ENCODE measurements around the gene KRTAP10-12.
"Not testable (repeated sequence)": the region's sequence is repeated elsewhere in the genome, so short reads cannot be mapped to it uniquely, and the experiment has no call there.

Gene KRTAP10-12, protein sequence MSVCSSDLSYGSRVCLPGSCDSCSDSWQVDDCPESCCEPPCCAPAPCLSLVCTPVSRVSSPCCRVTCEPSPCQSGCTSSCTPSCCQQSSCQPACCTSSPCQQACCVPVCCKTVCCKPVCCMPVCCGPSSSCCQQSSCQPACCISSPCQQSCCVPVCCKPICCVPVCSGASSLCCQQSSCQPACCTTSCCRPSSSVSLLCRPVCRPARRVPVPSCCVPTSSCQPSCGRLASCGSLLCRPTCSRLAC

DNA sequence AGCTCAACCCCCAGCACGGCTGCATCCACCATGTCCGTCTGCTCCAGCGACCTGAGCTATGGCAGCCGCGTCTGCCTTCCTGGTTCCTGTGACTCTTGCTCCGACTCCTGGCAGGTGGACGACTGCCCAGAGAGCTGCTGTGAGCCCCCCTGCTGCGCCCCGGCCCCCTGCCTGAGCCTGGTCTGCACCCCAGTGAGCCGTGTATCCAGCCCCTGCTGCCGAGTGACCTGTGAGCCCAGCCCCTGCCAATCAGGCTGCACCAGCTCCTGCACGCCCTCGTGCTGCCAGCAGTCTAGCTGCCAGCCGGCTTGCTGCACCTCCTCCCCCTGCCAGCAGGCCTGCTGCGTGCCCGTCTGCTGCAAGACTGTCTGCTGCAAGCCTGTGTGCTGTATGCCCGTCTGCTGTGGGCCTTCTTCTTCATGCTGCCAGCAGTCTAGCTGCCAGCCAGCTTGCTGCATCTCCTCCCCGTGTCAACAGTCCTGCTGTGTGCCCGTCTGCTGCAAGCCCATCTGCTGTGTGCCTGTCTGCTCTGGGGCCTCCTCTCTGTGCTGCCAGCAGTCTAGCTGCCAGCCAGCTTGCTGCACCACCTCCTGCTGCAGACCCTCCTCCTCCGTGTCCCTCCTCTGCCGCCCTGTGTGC lies at the start of gene KRTAP10-12:
Gene KRTAP10-12, plus strand, starts transcription at position 1 of the 639 bp plus-strand sequence. Its CDS starts 30 bp downstream, at position 31.
- not testable (repeated sequence) for H3K27ac Mint-ChIP-seq; H3K4me3 Mint-ChIP-seq; H3K4me1 Mint-ChIP-seq (ENCODE audit: low read depth); H3K36me3 Mint-ChIP-seq (ENCODE audit: low read depth)
- peaks cover 70% of the 10 kb centered on the region for H3K27me3 Mint-ChIP-seq (ENCODE audit: low read depth)
- H3K9me3 Mint-ChIP-seq: peaks cover 17% of the 10 kb centered on the region

DNA sequence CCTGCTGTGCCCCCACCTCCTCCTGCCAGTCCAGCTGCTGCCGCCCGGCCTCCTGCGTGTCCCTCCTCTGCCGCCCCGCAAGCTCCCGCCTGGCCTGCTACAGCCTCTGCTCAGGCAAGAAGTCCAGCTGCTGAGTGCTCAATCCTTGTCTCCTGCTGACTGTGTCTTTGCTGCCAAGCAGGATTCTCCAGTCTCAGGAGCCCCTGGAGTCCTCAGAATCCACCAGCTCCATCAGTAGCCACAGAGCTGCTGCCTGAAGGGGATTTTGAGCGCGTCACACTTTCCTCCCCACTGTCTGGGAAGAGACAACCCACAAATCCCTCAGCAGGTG lies 49.8 kb upstream of the KRTAP10-12 start:
- peaks cover 9% of the 10 kb centered on the region for H3K4me1 Mint-ChIP-seq (ENCODE audit: low read depth)
- no peak overlapping the region for H3K4me3 Mint-ChIP-seq
- no peak overlapping the region for H3K27ac Mint-ChIP-seq

DNA sequence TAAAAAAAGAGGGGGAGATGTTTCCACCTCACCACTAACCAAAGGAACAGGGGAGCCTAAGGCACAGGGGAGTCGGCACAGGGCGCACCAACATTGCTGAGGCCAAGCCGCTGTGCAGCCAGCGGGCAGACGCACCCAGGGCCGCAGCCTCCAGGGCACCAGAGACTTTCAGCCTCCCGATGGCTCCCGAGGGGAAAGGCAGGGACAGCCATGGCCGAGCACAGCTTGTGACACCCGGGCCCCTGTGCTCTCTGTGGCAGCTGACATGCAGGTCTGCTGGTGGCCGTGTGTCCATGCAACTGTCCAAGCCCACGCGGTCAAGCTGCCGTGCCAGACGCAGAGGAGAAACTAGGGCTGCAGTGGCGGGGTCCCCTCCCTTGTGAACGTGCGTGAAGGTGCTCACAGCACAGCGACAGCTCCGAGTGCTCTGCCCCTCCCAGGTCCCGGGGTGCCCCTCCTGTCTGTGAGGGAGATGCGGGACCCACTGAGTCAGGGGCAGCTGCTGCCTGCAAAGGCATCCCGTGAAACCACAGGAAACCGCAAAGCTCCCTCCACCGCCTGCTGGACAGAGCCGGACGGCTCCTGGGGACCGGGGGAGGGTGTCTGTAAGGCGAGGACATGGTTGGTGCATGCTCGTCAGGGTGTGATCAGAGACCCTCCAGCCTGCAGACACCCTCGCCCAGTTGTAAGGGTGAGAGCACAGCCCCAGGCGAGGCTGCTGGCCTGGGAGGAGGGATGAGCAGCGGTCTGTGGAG lies 48.2 kb upstream of the KRTAP10-12 start:
- H3K9me3 Mint-ChIP-seq: peaks cover 25% of the 10 kb centered on the region
- H3K4me1 Mint-ChIP-seq (ENCODE audit: low read depth): peaks cover 9% of the 10 kb centered on the region
- peaks cover 6% of the 10 kb centered on the region for H3K27me3 Mint-ChIP-seq (ENCODE audit: low read depth)
- no peak overlapping the region for H3K4me3 Mint-ChIP-seq
- peaks cover 17% of the 10 kb centered on the region for H3K36me3 Mint-ChIP-seq (ENCODE audit: low read depth)
- H3K27ac Mint-ChIP-seq: no peak overlapping the region

More for the DNA sequence above, 49.8 kb upstream of the KRTAP10-12 start:
- Mint-ChIP-seq H3K36me3 (ENCODE audit: low read depth) (peaks cover 16% of the 10 kb centered on the region), H3K9me3 (peaks cover 32% of the 10 kb centered on the region), H3K27me3 (ENCODE audit: low read depth) (peaks cover 6% of the 10 kb centered on the region)

DNA sequence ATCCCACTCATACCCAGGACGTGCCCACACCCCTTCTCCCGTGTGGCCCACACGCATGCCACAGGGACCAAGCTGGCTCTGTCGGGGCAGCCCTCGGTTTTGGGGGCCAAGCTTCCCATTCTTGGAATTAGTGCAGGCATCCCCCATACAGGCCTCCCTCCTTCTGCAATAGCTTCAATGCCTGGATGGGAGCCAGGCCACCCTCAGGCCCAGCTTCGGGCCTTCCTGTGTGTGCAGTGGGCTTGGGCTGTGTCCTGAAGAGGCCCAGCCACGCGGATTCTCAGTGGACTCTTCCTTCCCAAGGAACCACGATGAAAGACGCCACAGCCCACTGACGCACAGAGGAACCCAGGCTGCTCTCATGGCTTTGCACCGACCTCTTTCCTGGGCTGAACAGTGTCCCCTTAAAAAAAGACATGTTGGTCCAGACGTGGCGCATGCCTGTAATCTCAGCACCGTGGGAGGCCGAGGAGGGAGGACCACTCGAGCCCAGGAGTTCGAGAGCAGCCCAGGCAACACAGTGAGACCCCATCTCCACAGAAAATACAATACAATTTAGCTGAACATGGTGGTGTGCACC lies 47.4 kb upstream of the KRTAP10-12 start:
- Mint-ChIP-seq H3K27ac (no peak overlapping the region), H3K36me3 (ENCODE audit: low read depth) (peaks cover 18% of the 10 kb centered on the region), H3K9me3 (peaks cover 21% of the 10 kb centered on the region), H3K27me3 (ENCODE audit: low read depth) (peaks cover 5% of the 10 kb centered on the region), H3K4me1 (ENCODE audit: low read depth) (peaks cover 16% of the 10 kb centered on the region), H3K4me3 (no peak overlapping the region)

DNA sequence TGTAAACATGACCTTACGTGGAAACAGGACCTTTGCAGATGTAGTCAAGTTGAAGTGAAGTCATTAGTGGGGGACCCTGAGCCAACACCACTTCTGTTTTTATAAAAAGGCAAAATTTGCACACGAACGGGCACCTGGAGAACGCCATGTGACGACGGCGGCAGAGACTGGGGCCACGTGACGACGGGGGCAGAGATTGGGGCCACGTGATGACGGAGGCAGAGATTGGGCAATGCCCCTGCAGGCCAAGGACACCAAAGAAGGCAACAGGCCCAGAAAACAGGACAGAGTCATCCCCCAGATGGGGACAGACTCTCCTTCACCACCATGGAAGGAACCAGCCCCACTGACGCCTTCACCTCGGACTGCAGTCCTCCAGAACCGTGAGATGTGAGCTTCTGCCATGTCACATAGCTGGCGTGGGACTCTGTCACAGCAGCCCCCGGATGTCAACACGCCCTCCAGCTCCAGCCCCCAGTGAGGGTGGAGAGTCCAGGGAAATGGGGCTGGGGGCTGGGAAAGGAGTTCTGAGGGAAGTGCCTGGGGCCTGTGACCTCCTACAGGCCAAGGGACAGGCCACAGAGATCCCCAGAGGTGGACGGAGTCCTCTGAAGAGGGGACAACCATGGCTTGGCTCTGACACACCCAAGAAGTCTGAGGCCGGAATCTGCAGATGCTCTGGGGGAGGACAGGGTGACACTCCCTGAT lies 46.6 kb upstream of the KRTAP10-12 start:
- peaks cover 18% of the 10 kb centered on the region for H3K4me1 Mint-ChIP-seq (ENCODE audit: low read depth)
- peaks cover 20% of the 10 kb centered on the region for H3K9me3 Mint-ChIP-seq
- peaks cover 19% of the 10 kb centered on the region for H3K36me3 Mint-ChIP-seq (ENCODE audit: low read depth)
- no peaks in the 10 kb centered on the region for H3K27me3 Mint-ChIP-seq (ENCODE audit: low read depth)
- H3K4me3 Mint-ChIP-seq: no peak overlapping the region
- no peak overlapping the region for H3K27ac Mint-ChIP-seq

DNA sequence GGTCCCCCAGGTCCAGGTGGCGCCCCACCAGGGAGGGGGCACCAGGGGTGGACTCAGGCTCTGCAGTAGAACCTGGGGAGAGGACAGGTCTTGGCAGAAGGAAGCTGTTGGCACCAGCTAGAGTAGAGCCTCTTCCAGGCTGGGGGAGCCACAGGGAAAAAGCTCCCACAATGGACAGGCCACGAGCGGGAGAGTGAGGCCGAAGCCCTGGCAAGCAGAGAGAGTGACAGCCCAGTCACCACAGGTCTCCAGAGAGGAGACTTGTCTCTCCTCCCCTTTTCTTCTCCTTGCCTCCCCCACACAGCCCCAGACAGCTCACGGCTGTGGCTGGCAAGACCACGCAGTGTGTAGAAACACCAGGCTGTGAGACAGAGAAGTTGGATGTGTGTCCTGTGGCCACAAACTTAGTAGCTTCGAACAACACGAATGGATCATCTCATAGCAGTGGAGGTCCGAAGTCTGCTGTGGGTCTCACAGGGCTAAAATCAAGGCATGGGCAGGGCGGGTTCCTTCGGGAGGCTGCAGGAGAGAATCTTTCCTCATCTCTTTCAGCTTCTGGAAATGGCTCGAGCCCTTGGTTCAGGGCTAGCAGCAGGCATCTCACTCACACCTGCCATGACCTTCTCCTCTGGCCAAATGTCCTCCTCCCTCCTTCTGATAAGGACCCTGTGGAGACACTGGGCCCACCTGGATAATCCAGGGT lies 45.8 kb upstream of the KRTAP10-12 start:
- peaks cover 22% of the 10 kb centered on the region for H3K4me1 Mint-ChIP-seq (ENCODE audit: low read depth)

DNA sequence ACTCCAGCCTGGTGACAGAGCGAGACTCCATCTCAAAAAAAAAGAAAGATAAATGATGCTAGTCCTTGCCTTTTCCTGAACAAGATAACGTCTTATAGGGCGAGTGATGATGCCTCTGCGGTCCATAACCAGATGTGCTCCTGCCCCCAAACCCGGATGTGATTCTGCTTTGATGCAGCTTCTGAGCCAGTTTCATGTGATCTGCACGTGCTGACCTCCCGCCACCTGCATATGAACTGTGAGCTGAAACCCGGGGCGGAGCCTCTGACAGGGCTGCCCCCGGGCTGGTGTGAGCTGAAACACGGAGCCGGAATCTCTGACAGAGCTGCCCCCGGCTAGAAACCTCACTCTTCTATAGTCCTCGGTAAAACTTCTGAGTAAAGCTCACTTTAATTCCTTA lies 43.8 kb upstream of the KRTAP10-12 start:
- Mint-ChIP-seq H3K4me1 (ENCODE audit: low read depth) (peaks cover 38% of the 10 kb centered on the region), H3K4me3 (no peak overlapping the region), H3K36me3 (ENCODE audit: low read depth) (peaks cover 40% of the 10 kb centered on the region), H3K27ac (no peak overlapping the region), H3K9me3 (peaks cover 42% of the 10 kb centered on the region), H3K27me3 (ENCODE audit: low read depth) (no peaks in the 10 kb centered on the region)

More for the DNA sequence above, 45.8 kb upstream of the KRTAP10-12 start:
- Mint-ChIP-seq H3K27ac (no peak overlapping the region), H3K4me3 (no peak overlapping the region), H3K36me3 (ENCODE audit: low read depth) (peaks cover 26% of the 10 kb centered on the region), H3K9me3 (peaks cover 24% of the 10 kb centered on the region), H3K27me3 (ENCODE audit: low read depth) (no peaks in the 10 kb centered on the region)

DNA sequence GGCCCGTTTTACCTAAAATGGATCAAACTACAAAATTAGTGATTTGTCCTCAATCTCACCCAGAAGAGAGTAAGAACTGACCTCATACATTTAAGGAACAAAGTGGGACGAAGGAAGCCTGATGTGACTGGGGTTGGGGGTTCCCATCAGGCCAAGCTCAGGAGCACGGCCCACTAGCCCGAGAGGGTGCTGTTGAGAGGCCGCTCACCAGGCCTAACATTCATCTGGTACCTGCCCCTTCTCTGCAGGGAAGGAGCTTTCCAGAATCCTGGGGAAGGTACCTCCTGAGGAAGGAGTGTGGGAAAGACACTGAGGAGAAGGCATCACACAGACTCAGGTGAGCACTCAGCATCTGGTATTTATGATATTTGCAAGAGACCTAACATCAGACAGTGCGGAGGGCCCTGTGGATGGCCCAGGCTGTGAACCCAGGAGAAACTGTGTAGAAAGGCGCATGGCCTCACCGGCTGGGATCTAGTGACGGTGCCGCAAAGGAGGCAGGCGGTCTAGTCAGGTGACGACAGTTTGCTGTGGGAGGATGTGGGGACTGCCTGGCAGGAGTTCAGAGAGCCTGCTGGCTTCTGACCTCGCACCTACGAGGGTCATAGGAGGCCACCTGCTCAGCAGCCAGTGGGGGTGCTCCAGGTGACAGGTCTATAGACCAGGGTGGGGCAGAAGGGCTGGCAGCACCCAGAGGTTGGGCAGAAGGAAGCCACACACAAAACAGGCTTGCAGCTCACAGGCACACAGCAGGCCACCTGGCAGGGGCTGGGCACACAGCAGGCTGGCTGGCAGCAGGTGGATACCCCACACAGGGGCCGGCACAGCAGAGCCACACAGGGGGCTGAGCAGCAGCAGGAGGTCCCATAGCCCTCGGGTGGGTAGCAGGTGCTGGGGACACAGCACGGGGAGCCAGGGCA lies 43.1 kb upstream of the KRTAP10-12 start:
- peaks cover 46% of the 10 kb centered on the region for H3K4me1 Mint-ChIP-seq (ENCODE audit: low read depth)
- no peak overlapping the region for H3K4me3 Mint-ChIP-seq
- peaks cover 50% of the 10 kb centered on the region for H3K9me3 Mint-ChIP-seq
- H3K36me3 Mint-ChIP-seq (ENCODE audit: low read depth): peaks cover 48% of the 10 kb centered on the region
- H3K27ac Mint-ChIP-seq: peak overlapping the region; percentile 64
- H3K27me3 Mint-ChIP-seq (ENCODE audit: low read depth): no peaks in the 10 kb centered on the region

DNA sequence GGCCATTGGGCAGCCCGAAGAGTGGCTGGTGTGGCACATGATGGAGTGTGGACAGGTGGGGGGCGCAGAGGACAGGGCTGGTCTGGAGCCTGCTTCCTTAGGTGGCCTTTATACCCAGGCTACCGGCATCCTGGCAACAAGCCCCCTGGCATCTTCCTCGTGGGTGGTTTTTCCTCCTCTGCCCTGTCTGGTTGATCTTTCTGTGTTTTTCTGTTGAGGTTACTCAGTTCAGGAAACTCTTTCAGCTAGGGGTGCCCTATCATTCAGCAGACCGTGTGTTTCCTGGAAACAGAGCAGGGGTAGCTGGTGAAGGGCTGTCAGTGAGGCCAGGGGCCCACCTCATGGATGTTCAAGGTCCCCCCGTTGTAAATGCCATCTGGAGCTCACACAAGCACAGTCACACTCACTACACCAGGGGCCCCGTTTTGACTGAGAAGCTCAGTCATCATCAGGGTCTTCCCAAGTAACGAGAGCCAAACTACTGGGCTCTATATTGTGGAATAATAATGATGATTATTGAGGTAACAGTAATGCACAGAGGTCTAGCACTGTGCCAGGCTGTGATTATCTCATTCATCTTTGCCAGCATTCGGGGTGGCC lies 42.3 kb upstream of the KRTAP10-12 start, which contains the start of gene KRTAP12-4:
Gene KRTAP12-4, minus strand, starts transcription at position 84 of the 600 bp plus-strand sequence. Its CDS starts 45 bp downstream, at position 39.
- Mint-ChIP-seq H3K9me3 (peaks cover 57% of the 10 kb centered on the region), H3K4me3 (no peak within 1 kb of the TSS), H3K27ac (peak within 1 kb of the TSS; percentile 75), H3K4me1 (ENCODE audit: low read depth) (peaks cover 53% of the 10 kb centered on the region), H3K27me3 (ENCODE audit: low read depth) (peaks cover under 1% of the 10 kb centered on the region), H3K36me3 (ENCODE audit: low read depth) (peaks cover 56% of the 10 kb centered on the region)

DNA sequence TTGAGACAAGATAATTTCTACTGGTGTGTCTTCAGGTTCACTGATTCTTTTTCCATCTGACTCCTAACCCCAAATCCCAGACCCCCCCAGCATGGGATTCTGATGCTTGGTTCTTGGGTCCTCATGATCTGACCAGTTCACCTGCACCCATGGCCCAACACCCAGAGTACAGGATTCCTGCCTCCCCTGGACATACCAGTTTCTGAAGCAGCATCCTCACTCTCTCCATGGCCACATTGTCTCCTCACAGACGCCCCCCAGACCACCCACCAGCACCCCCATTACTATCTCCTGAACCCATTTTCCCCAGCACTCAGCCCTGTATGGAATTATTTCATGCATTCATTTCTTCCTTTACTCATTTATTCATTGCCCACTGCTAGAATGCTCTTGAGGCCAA lies 40.1 kb upstream of the KRTAP10-12 start:
- Mint-ChIP-seq H3K36me3 (ENCODE audit: low read depth) (peaks cover 63% of the 10 kb centered on the region), H3K4me1 (ENCODE audit: low read depth) (peaks cover 59% of the 10 kb centered on the region), H3K9me3 (peaks cover 70% of the 10 kb centered on the region), H3K27me3 (ENCODE audit: low read depth) (peaks cover 14% of the 10 kb centered on the region), H3K4me3 (peak overlapping the region; percentile 71), H3K27ac (peak overlapping the region; percentile 99)

DNA sequence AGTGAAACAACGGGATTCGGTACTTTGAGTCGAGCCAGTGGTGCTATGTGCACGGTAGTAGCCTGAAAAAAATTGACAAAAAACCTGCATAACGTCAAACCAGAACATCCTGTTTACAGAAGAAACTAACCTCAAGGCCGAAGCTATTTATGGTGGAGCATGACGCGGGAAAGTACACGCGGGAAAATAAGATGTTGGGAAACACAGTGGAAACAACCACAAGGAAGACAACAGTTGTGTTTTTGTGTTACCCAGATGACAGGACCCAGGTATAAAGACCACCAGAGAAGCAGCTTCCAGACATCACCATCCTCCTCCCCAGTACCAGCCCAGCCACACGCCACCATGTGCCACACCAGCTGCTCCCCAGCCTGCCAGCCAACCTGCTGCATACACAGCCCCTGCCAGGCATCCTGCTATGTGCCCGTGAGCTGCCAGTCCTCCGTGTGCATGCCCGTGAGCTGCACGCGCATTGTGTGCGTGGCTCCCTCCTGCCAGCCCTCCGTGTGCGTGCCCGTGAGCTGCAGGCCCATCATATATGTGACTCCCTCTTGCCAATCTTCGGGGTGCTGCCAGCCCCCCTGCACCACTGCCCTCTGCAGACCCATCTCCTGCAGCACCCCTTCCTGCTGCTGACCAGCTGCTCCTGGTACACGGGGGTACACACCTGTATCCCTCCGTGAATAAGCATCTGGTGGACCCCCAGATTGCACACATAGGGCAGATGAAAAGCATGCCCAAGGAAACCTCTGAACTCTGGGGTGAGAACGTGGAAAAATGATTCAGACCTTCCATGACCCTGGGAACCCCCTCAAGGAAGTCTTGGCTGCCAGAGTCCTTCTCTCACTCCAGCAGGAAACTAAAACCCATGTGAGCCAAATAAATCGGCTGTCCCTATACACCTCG lies 39.1 kb upstream of the KRTAP10-12 start, which contains the start of gene KRTAP12-3:
Gene KRTAP12-3, plus strand, starts transcription at position 298 of the 906 bp plus-strand sequence. Its CDS starts 48 bp downstream, at position 346.
- Mint-ChIP-seq H3K36me3 (ENCODE audit: low read depth) (peaks cover 65% of the 10 kb centered on the region), H3K4me3 (peak within 1 kb of the TSS; percentile 71), H3K9me3 (peaks cover 77% of the 10 kb centered on the region), H3K4me1 (ENCODE audit: low read depth) (peaks cover 59% of the 10 kb centered on the region), H3K27ac (peak within 1 kb of the TSS; percentile 99), H3K27me3 (ENCODE audit: low read depth) (peaks cover 22% of the 10 kb centered on the region)

DNA sequence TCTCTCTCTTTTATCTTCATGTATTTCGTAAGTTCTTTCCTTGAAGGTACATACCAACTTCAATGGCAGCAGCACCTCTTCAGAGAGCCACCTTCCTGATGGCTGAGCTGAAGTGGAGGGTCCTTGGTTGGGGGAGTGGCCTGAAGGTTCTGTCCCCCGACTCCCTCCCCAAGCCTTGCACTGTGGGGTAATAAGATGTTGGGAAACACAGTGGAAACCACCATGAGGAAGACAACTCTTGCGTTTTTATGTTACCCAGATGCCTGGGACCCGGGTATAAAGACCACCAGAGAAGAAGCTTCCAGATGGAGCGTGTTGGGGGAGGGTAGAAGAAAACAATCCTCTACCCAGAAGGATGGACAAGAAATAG lies 38.4 kb upstream of the KRTAP10-12 start:
- peak overlapping the region; percentile 71 for H3K4me3 Mint-ChIP-seq
- peaks cover 76% of the 10 kb centered on the region for H3K9me3 Mint-ChIP-seq
- peaks cover 58% of the 10 kb centered on the region for H3K4me1 Mint-ChIP-seq (ENCODE audit: low read depth)
- H3K36me3 Mint-ChIP-seq (ENCODE audit: low read depth): peaks cover 63% of the 10 kb centered on the region
- H3K27ac Mint-ChIP-seq: peak overlapping the region; percentile 99
- peaks cover 25% of the 10 kb centered on the region for H3K27me3 Mint-ChIP-seq (ENCODE audit: low read depth)
